ENCODE data around the gene IRF3.

IRF3 gene

GRCh38 chr19:49616945-49617344, 48.7 kb downstream of the IRF3 start:
- no peak for TF ChIP-seq YY1 (IDR thresholded peaks at IDR 0.05; ENCODE audit: low read depth)
- no peak for TF ChIP-seq FOXM1 (IDR thresholded peaks at IDR 0.05; ENCODE audit: borderline replicate concordance, low read depth)
- TF ChIP-seq TCF12 (IDR thresholded peaks at IDR 0.05; ENCODE audit: low read depth), result no peak
- TF ChIP-seq, protein P1, sequence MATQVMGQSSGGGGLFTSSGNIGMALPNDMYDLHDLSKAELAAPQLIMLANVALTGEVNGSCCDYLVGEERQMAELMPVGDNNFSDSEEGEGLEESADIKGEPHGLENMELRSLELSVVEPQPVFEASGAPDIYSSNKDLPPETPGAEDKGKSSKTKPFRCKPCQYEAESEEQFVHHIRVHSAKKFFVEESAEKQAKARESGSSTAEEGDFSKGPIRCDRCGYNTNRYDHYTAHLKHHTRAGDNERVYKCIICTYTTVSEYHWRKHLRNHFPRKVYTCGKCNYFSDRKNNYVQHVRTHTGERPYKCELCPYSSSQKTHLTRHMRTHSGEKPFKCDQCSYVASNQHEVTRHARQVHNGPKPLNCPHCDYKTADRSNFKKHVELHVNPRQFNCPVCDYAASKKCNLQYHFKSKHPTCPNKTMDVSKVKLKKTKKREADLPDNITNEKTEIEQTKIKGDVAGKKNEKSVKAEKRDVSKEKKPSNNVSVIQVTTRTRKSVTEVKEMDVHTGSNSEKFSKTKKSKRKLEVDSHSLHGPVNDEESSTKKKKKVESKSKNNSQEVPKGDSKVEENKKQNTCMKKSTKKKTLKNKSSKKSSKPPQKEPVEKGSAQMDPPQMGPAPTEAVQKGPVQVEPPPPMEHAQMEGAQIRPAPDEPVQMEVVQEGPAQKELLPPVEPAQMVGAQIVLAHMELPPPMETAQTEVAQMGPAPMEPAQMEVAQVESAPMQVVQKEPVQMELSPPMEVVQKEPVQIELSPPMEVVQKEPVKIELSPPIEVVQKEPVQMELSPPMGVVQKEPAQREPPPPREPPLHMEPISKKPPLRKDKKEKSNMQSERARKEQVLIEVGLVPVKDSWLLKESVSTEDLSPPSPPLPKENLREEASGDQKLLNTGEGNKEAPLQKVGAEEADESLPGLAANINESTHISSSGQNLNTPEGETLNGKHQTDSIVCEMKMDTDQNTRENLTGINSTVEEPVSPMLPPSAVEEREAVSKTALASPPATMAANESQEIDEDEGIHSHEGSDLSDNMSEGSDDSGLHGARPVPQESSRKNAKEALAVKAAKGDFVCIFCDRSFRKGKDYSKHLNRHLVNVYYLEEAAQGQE (IDR thresholded peaks at IDR 0.05; ENCODE audit: low read depth), result no peak
- no peak for TF ChIP-seq NFIC (IDR thresholded peaks at IDR 0.05)
- no peak for TF ChIP-seq CEBPB (IDR thresholded peaks at IDR 0.05)
- no peak for TF ChIP-seq ZBTB7A (IDR thresholded peaks at IDR 0.05; ENCODE audit: low read depth)
- no peak for TF ChIP-seq CREB1 (IDR thresholded peaks at IDR 0.05; ENCODE audit: low read depth)
- TF ChIP-seq TAF1 (IDR thresholded peaks at IDR 0.05; ENCODE audit: low read depth), result no peak
- TF ChIP-seq USF1 (IDR thresholded peaks at IDR 0.05), result no peak
- no peak for TF ChIP-seq TEAD4 (IDR thresholded peaks at IDR 0.05)
- no peak for TF ChIP-seq EGR1 (IDR thresholded peaks at IDR 0.05)
- no peak for TF ChIP-seq EP300 (IDR thresholded peaks at IDR 0.05; ENCODE audit: borderline replicate concordance)
- no peak for TF ChIP-seq MAX (IDR thresholded peaks at IDR 0.05)
- TF ChIP-seq RAD21 (IDR thresholded peaks at IDR 0.05; ENCODE audit: low read depth), result no peak

GRCh38 chr19:49616532-49616931, 49.1 kb downstream of the IRF3 start:
- TF ChIP-seq MAX (IDR thresholded peaks at IDR 0.05), result no peak
- no peak for TF ChIP-seq CEBPB (IDR thresholded peaks at IDR 0.05)
- TF ChIP-seq EP300 (IDR thresholded peaks at IDR 0.05; ENCODE audit: borderline replicate concordance), result no peak
- no peak for TF ChIP-seq FOXM1 (IDR thresholded peaks at IDR 0.05; ENCODE audit: borderline replicate concordance, low read depth)
- no peak for TF ChIP-seq CREB1 (IDR thresholded peaks at IDR 0.05; ENCODE audit: low read depth)
- TF ChIP-seq YY1 (IDR thresholded peaks at IDR 0.05; ENCODE audit: low read depth), result no peak
- TF ChIP-seq, protein P1 (IDR thresholded peaks at IDR 0.05; ENCODE audit: low read depth), result no peak
- TF ChIP-seq NFIC (IDR thresholded peaks at IDR 0.05), result no peak
- no peak for TF ChIP-seq EGR1 (IDR thresholded peaks at IDR 0.05)
- TF ChIP-seq RAD21 (IDR thresholded peaks at IDR 0.05; ENCODE audit: low read depth), result no peak
- no peak for TF ChIP-seq ZBTB7A (IDR thresholded peaks at IDR 0.05; ENCODE audit: low read depth)
- TF ChIP-seq TCF12 (IDR thresholded peaks at IDR 0.05; ENCODE audit: low read depth), result no peak
- TF ChIP-seq TAF1 (IDR thresholded peaks at IDR 0.05; ENCODE audit: low read depth), result no peak
- TF ChIP-seq USF1 (IDR thresholded peaks at IDR 0.05), result no peak
- no peak for TF ChIP-seq TEAD4 (IDR thresholded peaks at IDR 0.05)

DNA sequence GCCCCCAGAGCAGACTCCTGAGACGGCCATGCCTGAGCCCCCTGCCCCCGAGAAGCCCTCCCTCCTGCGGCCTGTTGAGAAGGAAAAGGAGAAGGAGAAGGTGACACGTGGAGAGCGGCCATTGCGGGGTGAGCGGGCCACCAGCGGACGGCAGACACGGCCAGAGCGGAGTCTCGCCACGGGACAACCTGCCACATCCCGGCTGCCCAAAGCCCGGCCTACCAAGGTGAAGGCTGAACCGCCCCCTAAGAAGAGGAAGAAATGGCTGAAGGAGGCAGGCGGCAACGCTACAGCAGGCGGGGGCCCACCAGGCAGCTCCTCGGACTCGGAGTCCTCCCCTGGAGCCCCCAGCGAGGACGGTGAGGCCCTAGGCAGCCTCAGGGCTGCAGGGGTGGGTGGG, 49.8 kb downstream of the IRF3 start:
- TF ChIP-seq TEAD4 (IDR thresholded peaks at IDR 0.05), result no peak
- TF ChIP-seq ZBTB7A (IDR thresholded peaks at IDR 0.05; ENCODE audit: low read depth), result no peak
- no peak for TF ChIP-seq CEBPB (IDR thresholded peaks at IDR 0.05)
- no peak for TF ChIP-seq EP300 (IDR thresholded peaks at IDR 0.05; ENCODE audit: borderline replicate concordance)
- TF ChIP-seq FOXM1 (IDR thresholded peaks at IDR 0.05; ENCODE audit: borderline replicate concordance, low read depth), result no peak
- TF ChIP-seq USF1 (IDR thresholded peaks at IDR 0.05), result no peak
- TF ChIP-seq RAD21 (IDR thresholded peaks at IDR 0.05; ENCODE audit: low read depth), result no peak
- no peak for TF ChIP-seq TAF1 (IDR thresholded peaks at IDR 0.05; ENCODE audit: low read depth)
- no peak for TF ChIP-seq EGR1 (IDR thresholded peaks at IDR 0.05)
- no peak for TF ChIP-seq TCF12 (IDR thresholded peaks at IDR 0.05; ENCODE audit: low read depth)
- TF ChIP-seq, protein P1 (IDR thresholded peaks at IDR 0.05; ENCODE audit: low read depth), result no peak
- TF ChIP-seq MAX (IDR thresholded peaks at IDR 0.05), result no peak
- no peak for TF ChIP-seq NFIC (IDR thresholded peaks at IDR 0.05)
- TF ChIP-seq YY1 (IDR thresholded peaks at IDR 0.05; ENCODE audit: low read depth), result no peak
- no peak for TF ChIP-seq CREB1 (IDR thresholded peaks at IDR 0.05; ENCODE audit: low read depth)
